Measurements from ENCODE around the gene INTS3. TPM values are rescaled to one million over a fixed set of nuclear protein-coding genes. Genes with fewer than 3 reads are reported as not detected.

The INTS3 gene
- total and polyA plus RNA-seq, 9 of the 15 experiments (the other 6 are each of a cell fraction or from before 2014, with no cell fraction given) = 6.3 to 24.1 (median 14.3) TPM

- TF ChIP-seq MNT (conservative IDR thresholded peaks at IDR 0.05) (0 out of 4 replicates have a peak, but pooled peaks of 1 of the 2 experiments have one; percentile 18), DIDO1 (tag; IDR thresholded peaks at IDR 0.05; ENCODE audit: low read depth) (no peak), ZNF639 (CRISPR knock-in tag; conservative IDR thresholded peaks at IDR 0.05 in 1 of 2, IDR thresholded peaks at IDR 0.05 in 1 of 2) (no peak), ZBTB40 (IDR thresholded peaks at IDR 0.05) (peak; percentile 25; the same call in 1 of the 2 replicates), ZBTB40 (CRISPR knock-in tag; IDR thresholded peaks at IDR 0.05) (no peak), UBTF (IDR thresholded peaks at IDR 0.05; ENCODE audit: borderline replicate concordance in 1 of 2, low read depth in 2 of 2, low read length in 2 of 2) (peak in 1 of 2 experiments; percentile 67; a peak in 1 of 4 replicates), IRF2 (CRISPR knock-in tag; IDR thresholded peaks at IDR 0.05) (no peak), TAF7 (tag; IDR thresholded peaks at IDR 0.05) (no peak), ATF1 (CRISPR knock-in tag; IDR thresholded peaks at IDR 0.05) (no peak), ATF1 (tag; IDR thresholded peaks at IDR 0.05) (peak; percentile 53), HDAC8 (tag; IDR thresholded peaks at IDR 0.05) (peak; percentile 55; the same call in 1 of the 2 replicates)
Observed at GRCh38 chr1:153698020-153698922, 29.6 kb upstream of the INTS3 start (continued).

All from K562 (cell line).